Measurements from ENCODE around the gene DDN.

The DDN gene

DNA sequence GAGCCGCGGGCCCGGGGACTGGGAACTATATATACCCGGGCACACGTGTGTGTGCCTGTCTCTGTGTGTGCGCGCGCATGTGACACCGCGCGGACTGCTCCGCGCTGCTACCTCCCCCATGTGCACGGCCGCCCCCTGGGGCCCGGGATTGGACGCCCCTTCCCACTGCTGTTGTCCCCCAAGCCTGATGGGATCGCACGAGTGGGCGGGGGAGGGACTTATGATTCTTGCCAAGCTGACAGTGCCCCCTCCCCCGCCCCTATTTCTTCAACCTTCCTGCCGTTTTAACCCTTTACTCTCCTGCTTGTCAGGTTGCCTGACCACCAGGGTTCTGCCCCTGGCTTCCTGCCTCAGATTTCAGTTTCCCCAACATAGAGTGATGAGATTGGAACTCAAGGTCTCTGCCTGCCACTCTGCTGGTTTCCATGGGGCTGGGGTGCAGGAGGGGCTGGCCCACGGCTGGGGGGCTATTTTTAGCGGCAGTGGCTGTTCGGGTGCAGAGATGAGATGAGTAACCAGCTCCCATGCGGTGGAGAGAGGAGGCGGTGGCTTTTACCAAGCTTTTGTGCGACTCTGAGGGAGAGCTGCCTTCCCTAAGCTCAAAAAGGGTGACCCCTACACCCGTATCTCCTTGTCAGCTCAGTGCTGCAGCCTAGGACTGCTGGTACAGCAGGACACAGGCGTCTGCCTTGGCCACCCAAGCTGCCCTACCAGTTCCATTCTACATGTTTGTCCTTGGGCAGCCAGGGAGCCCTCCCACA is at the start of gene DDN:
Gene DDN (minus strand): TSS at position 5 of the 761 bp plus-strand sequence. CDS start 88 bp downstream, outside the sequence.
- peak; percentile 46 to 55 (median 55) for DNase-seq

DNA sequence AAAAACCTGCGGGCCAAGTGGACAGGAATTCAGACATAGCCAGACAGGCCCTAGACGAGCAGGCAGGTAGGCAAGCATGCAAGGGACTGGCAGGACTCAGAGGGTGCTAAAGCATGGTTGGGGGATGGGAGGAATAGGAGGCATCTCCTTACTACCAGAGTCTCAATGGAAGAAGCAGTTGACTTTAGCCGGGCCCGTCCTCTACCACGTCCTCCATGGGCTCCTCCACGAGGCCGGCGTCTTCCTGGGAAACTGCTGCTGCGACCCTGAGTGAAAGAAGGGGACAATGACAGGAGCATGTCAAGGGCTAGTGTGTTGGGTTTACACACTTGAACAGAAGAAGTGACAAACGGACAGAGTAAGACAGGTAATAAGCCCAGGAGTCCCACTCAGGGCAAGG is 49.8 kb upstream of the DDN start:
- DNase-seq: no peak

DNA sequence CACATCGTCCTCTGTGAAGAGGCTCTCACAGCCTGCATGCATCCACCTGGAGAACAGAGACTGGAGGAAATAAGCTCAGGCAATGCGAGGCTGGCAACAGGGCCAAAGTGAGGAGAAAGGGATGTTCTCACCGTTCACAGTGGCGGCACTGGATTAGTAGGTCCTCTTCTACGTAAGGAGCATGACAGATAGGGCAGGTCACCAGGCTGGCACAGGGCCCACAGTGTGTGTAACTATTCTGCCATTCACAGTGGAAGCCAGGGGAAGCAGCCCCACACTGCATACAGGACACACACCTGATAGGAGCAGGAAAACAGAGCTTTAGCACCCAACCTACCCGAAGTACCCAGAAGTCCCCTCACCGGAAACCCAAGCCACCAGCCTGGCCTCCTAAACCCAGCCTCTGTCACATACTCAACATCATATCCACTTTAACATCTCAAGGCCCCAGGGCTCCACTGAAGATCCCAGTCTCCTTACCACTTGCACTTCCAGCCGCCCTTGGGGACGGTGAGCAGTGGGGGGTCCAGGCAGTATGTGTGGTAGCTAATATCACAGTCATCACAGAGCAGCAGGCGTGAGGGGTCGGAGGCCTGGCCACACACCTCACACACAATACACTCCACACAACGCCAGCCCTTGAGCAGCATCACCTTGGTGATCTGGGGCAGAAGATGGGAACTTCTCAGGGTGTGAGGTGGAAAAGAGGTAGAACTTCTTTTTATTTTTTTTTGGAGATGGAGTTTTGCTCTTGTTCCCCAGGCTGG is 47.1 kb upstream of the DDN start:
- no peak for DNase-seq

DNA sequence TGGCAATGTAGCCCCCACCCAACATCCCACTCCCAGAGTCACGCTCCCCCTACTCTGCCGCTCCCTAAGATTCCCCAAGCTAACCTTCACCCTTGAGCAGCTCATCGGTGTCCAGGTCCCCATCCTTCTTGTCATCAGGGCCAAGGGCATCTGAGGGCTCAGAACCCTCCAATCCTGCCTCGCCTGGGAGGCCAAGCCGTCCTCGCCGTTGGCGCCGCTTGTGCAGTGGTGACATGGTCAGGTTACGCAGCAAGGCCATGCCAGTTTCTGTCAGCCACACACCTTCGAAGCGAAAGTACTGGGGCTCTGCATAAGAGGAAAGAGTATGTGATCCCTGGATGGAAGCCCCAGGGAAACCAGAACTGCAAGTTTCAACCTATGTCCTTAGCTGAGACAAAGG is 45.5 kb upstream of the DDN start:
- no peak for DNase-seq

DNA sequence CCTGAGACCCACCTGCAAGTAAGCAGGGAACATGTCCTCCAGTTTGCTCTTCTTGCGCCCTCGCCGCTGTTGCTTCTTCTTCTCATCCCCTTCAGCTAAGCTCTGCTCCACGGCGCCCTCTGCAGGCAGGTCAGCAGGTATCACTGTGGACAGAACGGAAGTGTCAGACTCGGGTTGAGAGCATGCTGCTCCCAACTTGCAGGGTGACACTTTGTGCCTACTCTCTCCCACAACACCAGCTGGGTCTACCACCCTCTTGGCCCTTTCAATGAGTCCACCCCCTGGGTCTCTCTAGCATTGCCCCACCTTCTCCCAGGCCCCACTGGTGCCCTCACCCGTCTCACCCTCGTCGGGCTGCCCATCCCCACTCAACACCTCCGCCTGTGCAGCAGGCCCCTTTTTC is 44.7 kb upstream of the DDN start:
- DNase-seq: peak; percentile 72 to 92 (median 80)

DNA sequence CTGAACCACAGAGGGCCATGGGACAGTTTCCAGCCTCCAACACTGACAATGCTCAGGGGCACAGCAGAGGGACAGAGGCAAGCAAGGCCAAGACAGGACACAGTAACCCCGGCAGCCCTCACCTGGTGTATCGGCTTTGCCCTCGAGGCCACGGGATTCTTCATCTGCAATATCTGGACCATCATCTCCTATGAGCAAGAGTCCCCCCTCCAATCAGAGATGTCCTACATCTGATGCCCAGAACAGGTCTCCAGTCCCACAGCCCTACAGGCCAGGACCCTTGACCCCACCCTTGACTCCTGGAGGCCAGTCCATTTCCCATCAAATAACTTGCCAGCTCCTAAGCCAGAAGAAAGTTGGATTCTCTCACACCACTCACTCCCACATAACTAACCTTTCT is 44.1 kb upstream of the DDN start:
- no peak for DNase-seq

DNA sequence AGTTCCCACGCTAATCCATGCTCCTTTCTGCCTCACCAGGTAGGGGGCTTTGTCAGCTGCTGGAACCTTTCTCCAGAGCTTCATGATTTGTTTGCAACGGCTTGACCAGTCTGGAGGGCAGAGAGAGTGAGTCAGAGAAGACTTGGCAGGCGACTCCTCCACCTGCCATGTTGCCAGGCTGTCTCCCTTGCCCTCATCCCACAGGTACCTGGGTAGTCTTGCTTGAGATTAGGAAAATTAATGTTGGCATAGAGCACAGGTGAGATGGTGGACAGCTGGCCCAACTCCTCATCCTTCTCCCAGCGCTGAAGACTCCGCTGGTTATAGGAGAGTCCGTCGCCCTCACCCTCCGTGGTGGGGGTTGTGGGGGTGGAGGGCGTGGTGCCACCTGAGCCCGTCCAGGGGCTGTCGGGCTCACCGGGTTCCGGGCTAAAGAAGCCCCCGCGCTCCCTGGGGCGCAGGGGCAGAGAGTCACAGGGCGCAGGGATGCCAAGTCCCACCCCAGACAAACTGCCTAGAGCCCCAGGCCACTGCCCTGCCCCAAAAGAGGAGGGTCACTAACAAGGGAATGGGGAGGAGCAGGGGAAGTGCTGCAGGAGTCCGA is 42.8 kb upstream of the DDN start:
- no peak for DNase-seq

DNA sequence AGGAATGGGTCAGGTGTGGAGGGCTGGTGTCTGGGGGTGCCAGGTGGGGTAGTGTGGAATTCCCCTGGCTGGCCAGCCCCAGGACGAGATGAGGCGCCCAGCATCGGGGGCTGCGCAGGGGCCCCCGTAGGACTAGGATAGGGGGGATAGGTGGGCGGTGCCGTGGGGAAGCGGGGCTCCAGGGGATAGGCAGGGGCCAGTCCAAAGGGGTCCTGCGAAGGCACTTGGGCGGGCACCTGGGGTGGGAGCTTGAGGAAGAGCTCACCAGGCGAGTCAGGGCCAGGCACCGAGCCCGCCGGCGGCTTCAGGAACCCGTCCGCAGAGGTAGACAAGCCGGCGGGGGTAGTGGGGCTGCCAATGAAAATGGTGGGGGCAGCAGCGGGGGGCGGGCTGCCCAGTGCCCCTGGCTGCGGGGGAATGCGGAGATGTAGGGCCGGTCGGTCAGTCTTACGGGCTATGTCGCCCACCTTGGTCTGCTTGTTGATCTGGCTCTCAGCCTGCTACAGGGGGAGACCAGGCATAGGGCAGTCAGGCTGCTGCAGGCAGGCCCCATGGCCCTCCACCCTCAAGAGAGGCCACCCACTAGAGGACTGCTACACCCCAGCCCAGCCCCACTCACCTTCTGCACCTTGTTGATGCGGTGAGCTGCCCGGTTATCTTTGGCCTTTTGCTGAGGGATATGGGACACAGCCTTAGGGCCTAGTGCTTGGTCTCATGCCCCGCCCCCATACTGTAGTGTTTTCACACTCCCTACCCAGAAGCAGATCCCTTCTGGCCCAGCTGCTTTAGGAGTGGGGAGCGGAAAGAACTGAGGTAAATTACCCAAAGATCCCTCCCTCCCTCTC is 42.1 kb upstream of the DDN start:
- no peak for DNase-seq

DNA sequence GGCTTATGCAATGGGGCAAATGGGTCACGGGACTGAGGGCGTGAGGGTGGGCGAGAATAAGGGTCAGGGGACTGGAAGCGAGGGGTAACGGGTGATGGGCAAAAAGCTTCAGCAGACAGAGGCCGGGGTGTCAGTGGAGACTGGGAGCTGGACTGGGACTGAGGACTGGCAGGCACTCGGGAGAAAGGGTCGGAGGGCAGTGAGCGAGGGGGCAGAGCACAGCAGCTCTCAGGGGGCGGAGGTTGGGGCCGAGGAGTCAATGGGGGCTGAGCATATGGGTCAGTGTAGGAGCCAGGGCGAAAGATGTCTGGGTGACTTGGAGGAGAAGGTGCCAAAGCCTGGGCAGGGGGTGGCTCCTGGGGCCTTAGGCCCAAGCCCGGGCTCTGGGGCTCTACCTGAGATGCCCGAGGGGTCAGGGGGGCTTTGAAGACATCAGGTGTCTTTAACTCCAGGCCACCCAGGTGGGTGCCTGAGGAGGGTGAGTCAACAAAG is 41.2 kb upstream of the DDN start:
- DNase-seq: no peak

DNA sequence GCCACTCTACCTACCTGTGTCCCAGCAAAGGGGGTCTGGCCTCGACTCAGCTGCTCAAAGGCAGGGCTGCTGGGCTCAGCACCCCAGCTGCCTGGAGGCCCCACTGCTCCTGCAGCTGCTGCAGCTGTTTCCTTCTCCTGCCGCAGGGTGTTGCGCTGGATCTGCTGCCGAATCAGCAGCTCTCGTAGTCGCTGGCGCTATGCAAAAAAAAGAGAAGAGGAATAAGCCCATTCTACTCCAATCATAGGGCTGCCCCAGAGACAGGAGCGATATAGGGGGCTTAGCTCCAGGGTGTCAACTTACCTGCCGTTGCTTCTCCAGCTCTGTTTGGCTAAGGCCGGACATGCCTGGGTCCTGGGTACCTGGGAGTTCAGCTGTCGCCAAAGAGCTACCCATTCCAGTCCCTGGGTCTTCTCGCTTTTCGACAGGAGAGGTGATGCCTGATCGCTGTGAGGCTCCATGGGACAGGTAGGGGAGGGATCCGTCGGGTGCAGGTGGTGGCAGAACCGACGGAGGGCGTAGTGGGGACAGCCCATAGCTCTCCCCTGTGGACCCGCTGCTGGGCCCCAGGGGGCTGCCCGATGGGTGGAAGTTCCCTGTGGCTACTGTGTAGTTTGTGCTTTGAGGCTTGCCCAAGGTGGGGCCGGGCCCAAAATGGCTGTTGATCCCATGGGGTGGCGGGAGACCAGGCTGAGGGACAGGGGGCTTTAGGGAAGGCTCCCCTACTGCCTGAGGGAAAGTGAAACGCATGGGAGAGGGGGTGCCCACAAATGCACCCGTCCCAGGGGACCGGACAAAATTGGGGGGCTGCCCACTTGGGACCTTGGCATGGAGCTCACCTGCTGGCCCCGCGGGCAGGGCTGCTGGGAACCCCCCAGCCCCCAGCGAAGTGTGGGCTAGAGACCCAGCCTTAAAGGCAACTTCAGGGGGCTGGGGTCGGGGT is 40.5 kb upstream of the DDN start:
- DNase-seq: no peak

DNA sequence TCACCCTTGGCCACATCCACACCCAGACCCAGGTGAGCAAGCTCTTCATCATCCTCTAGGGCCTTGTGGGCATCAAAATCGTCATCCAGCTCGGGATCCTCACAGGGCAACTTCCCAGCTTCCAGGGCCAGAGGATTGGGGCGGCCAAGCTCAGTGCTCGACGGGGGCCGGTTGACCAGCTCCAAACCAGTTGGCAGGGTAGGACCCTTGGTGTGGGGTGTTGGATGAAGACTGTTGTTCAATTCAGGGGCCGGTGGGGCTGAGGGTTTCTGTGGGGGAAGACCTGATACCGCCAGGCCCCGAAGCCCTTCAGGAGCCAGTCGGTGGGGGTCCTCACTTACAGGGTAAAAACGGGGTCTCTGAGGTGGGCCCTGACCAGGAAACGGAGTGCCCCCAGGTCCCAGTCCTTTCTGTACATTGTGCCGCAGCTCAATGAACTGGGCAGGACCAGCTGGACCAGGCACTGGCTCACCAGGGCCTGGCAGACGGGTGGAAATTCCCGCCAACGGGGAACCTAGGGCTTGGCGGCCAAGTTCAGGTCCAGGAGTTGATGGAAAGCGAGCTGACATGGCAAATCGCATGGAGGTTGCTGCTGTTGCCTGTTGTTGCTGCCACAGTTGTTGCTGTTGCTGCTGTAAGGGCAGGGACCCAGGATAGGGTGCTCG is 39.2 kb upstream of the DDN start:
- no peak for DNase-seq

DNA sequence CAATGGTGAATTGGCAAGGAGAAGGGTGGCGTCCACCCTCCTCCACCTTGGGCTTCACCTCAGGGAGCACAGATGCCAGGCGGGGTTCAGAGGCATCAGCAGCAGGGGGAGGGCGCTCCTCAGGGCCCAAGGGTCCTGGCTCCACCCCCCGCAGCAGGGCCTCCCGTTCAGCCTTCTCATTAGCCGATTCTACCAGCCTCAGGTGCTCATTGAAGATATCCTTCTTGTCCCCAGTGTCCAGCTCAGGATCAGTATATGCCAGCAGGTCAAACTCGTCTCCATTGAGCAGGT is 38.7 kb upstream of the DDN start:
- DNase-seq: no peak

DNA sequence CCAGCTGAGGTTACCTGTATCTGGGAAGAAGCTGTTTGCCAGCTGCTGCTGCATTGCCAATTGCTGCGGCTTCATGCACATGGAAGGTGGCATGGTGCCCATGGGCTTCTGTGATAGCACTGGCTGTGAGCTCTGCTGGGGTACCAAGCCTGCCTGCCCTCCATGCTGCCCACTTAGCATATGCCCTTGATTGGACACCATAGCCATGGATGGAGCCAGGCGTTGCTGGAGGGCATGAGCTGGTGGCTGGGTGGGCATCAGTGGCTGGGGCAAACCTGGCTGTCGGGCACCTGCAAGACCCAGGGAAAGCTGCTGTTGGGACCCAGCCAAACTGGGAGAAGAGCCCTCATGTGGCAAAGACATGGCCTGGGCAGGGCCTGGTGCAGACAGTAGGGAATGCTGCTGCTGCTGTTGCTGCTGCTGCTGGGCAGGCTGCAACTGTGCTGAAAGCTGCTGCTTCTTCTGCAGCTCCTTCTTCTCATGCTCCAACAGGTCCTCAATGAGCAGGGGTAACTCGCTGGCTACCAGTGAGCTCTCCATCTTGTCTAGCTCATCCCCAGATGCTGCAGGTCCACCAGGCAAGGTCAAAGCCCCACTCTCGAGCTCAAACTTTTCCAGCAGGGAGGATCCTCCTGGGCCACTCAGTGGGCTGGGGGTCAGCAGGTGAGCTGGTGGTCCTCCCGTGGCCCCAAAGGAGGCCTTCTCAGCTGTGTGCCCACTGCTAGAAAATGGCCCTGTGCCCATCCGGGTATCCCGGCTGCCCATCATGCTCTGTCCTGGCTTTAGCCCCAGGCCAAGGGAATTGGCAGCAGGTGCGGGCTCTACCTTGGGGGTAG is 38.2 kb upstream of the DDN start:
- no peak for DNase-seq

DNA sequence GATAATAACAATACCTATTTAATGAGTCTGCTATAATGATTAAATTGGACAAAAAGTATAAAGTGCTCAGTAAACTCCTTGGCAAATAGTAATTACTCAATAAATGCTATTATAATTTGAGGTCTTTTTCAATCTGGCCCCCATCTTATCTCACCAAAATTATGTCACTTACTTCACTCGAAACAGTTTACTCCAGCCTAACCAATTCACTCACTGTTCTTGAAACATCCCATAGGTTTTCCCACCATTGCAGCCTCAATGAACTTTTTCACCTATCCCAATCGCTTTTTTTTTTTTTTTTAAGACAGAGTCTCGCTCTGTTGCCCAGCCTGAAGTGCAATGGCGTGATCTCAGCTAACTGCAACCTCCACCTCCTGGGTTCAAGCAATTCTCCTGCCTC is 36.9 kb upstream of the DDN start:
- DNase-seq: no peak

DNA sequence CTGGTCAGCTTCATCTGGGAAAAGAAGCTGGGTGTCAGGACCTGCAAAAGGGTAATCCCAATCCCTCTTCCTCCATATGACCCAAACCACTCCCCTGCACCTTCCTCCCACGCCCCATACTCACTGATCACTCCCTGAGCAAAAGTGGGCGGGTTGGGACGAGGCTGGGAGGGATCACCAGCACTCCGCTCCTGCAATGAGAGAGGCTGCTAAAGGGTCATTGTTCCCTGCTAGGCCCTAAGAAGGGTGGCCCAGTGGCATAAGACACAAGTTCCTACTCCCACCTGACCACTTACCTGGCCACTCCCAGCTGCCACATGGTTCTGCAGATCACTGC is 35.1 kb upstream of the DDN start:
- DNase-seq: peak in 1 of 3 donors; percentile 6

DNA sequence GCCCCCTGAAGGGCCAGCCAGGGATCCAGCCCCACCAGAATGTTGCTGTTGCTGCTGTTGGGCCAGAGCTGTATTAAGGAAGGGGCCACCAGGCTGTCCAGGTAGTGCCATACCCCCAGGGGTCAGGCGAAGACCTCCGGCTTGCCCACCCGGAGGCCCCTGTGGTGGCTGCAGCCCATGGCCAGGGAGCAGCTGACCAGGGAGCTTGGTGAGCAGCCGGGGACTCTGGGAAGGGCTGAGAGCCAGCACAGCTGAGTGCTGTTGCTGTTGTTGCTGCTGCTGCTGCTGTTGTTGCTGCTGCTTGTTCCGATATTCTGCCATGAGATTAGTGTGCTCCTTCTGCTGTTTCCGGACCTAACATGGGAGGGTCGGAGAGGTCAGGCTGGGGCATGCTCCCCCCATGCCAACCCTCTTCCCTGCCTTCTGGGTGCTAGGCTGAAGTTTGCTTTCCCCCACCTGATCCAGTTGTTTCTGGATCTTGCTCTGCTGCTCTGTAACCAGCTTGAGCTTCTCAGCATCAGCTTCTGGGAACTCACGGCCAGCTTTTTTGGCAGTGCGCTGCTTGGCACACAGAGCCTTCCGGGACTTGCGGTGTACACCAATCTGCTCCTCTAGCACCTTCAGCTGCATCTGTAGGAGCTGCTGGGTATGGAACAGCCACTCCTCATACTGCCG is 34.6 kb upstream of the DDN start:
- no peak for DNase-seq

DNA sequence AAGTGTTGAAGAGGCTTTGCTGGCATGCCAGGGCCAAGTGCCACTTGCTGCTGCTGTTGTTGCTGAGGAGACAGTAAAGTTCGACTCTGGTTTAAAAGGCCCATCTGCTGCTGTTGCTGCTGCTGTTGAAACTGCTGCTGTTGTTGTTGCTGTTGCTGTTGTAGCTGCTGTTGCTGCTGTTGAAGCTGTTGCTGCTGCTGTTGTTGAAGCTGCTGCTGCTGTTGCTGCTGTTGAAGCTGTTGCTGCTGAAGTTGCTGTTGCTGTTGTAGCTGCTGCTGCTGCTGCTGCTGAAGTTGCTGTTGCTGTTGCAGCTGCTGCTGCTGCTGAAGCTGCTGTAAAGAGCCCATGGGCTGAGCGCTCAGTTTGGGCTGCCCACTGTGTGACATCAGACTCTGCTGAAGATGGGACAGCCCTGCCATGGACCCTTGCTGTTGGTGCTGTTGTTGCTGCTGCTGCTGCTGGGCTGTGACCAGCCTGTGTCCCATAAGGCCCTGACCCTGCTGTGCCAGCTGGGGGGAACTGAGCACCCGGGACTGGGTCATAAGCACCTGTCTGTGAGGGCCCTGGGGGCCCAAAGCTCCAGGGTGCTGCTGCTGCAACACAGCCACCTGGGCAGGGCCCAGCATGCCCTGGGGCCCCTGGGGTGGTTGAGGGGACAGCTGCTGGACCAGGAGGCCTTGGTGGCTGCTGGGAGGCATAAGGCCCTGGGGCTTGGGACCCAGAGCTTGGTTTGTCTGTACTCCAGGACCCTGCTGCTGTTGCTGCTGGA is 33.7 kb upstream of the DDN start:
- no peak for DNase-seq

DNA sequence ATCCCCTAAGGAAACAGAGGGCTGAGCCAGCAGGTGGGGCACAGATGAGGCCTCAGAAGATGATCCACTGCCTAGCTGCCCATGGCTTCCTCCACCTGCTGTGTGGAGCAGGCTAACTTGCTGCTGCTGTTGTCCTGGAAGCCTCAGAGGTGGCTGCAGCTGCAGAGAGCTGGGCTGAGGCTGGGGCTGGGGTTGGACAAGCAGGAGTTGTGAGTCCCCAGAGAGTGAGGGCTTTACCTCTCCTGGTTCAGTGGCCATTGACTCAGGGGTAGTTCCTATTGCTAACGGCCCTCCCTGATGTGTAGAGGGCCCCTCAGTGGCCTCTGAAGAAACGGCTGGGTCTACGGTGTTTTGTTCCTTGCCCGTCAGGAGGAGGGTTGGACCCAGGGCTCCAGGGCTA is 33.1 kb upstream of the DDN start:
- DNase-seq: no peak

DNA sequence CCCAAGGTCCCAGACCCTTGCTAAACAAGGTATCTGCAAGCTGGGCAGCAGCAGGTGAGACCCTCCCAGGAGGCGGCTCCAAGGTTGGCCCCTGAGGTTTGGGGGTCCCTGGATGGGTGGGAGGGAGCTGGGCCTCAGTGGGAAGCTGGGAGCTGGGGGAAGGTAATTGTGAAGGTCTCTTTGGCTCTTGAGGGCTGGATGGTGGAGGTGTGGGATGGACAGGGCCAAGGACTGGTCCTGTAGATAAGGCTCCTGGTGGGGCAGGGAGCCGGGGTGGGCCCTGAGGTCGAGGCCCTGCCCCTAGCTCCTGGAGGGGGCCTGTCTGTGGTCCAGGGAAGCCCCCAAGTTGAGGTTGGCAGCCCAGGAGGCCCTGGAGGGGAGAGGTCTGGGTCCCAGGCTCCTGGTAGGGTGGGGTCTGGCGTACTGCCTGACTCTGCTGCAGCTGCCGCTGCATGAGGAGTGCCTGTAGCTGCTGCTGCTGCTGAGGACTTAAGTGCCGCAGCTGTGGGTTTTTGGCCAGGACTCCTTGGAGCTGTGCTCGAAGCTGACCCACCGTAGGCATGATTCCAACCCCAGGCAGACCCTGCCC is 32.5 kb upstream of the DDN start:
- no peak for DNase-seq
